RCC 7860 (cell line): ENCODE data around the gene IDH3G.

Source experiments
- DNase-seq: peaks from one replicate; pipeline ENCODE4 v3.0.0-alpha.2; 2015; ENCODE audit warnings: low spot score
- FAIRE-seq: peaks from 2 replicates; lab custom pipeline; 2012; peaks lifted over from hg19 to GRCh38; lab: Jason Lieb, UNC

The IDH3G gene

GRCh38 chrX:153773741-153774575 is 20.2 kb downstream of the IDH3G start:
- FAIRE-seq = no peak
- no peak for DNase-seq

GRCh38 chrX:153773218-153773611 is 21.0 kb downstream of the IDH3G start:
- FAIRE-seq (no peak), DNase-seq (no peak)

GRCh38 chrX:153772316-153773217 is 21.6 kb downstream of the IDH3G start:
- no peak for FAIRE-seq
- DNase-seq = no peak

- DNase-seq = no peak
- FAIRE-seq = no peak
These were observed 22.5 kb downstream of the IDH3G start for GRCh38 chrX:153771415-153772315.

- no peak for DNase-seq
These were observed 23.4 kb downstream of the IDH3G start for GRCh38 chrX:153770601-153771414.

GRCh38 chrX:153769865-153770600 is 24.1 kb downstream of the IDH3G start:
- FAIRE-seq (no peak), DNase-seq (no peak)

More at GRCh38 chrX:153770601-153771414, 23.4 kb downstream of the IDH3G start:
- no peak for FAIRE-seq

GRCh38 chrX:153769158-153769864 is 24.9 kb downstream of the IDH3G start:
- DNase-seq (no peak), FAIRE-seq (no peak)

GRCh38 chrX:153768311-153769157 is 25.6 kb downstream of the IDH3G start:
- no peak for DNase-seq
- FAIRE-seq = no peak

- no peak for DNase-seq
- FAIRE-seq = no peak
These were observed 26.5 kb downstream of the IDH3G start for GRCh38 chrX:153767674-153768055.

- DNase-seq (no peak), FAIRE-seq (no peak)
These were observed 27.1 kb downstream of the IDH3G start for GRCh38 chrX:153766871-153767673.

GRCh38 chrX:153766098-153766817 is 27.9 kb downstream of the IDH3G start:
- peak; percentile 65 for DNase-seq
- FAIRE-seq = peak; percentile 31

GRCh38 chrX:153765138-153766079 is 28.8 kb downstream of the IDH3G start:
- no peak for FAIRE-seq
- peak; percentile 10 for DNase-seq

- no peak for FAIRE-seq
- no peak for DNase-seq
These were observed 29.4 kb downstream of the IDH3G start for GRCh38 chrX:153764786-153765137.

GRCh38 chrX:153763989-153764755 is 30.0 kb downstream of the IDH3G start, which contains the start of gene PLXNB3:
PLXNB3 (plus strand) TSS chrX:153764249; CDS start chrX:153765536, 1,287 bp downstream.
- DNase-seq = peak; percentile 64
- peak; percentile 73 for FAIRE-seq
